GM13976 (cell line): ENCODE measurements around the gene DPP6.
"Not testable (repeated sequence)": the region's sequence is repeated elsewhere in the genome, so short reads cannot be mapped to it uniquely, and the experiment has no call there.

Experiments
- DNase-seq: peaks from one replicate; pipeline ENCODE4 v3.0.0; 2012; ENCODE audit warnings: low spot score
- CTCF ChIP-seq: IDR thresholded peaks from 2 replicates; pipeline ENCODE4 v1.5.1; 2012; ENCODE audit warnings: borderline replicate concordance, mild to moderate bottlenecking; ENCODE audit not compliant: insufficient read depth; ENCODE audit errors: extremely low read depth, missing control alignments, control extremely low read depth
- in situ Hi-C: fragments of 300-500 bp; cut with MboI; formaldehyde crosslinking; loops from one replicate; pipeline ENCODE4 v1.12.0; 2022; ENCODE audit warnings: low sequenced_read_pairs, mixed read lengths, inconsistent platforms; ENCODE audit not compliant: unreplicated experiment

Gene DPP6

DNA sequence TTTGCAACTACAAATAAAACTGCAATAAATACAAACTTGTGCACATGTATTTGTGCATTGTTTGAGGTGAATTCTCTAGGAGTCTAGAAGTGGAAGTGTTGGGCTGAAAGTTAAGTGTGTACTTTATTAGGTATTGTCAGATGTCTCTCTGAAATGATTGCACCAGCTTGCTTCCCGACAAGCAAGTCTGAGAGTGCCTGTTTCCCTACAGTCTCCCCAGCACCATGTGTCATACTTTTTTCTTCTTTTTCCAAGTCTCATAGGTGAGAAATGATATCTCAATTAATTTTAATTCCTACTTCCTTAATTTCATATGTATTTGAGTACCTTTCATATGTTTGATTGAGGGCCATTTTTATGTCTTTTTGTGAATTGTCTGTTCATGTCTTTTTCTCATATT lies 614.6 kb downstream of the DPP6 start:
- DNase-seq: no peak
- TF ChIP-seq CTCF: no peak
- in situ Hi-C loops: no loop called here

GRCh38 chr7:154672659-154673415 lies 620.6 kb downstream of the DPP6 start:
- DNase-seq: no peak
- in situ Hi-C loops: no loop called here
- TF ChIP-seq CTCF: no peak

GRCh38 chr7:154674191-154674590 lies 622.0 kb downstream of the DPP6 start:
- in situ Hi-C loops: no loop called here
- TF ChIP-seq CTCF: no peak
- DNase-seq: no peak

GRCh38 chr7:154675560-154675959 lies 623.4 kb downstream of the DPP6 start:
- no peak for DNase-seq
- TF ChIP-seq CTCF: no peak
- in situ Hi-C loops: no loop called here

DNA sequence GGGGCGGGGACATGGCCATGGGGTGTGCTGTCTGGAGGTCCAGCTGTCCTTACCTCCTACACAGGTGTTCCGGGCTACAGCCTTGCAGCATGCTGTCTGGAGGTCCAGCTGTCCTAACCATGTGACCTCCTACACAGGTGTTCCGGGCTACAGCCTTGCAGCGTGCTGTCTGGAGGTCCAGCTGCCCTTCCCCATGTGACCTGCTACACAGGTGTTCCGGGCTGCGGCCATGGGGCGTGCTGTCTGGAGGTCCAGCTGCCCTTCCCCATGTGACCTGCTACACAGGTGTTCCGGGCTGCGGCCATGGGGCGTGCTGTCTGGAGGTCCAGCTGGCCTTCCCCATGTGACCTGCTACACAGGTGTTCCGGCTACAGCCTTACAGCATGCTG lies 623.8 kb downstream of the DPP6 start:
- in situ Hi-C loops, DNase-seq: not testable (repeated sequence)

GRCh38 chr7:154676422-154677073 lies 624.4 kb downstream of the DPP6 start:
- TF ChIP-seq CTCF: no peak
- no peak for DNase-seq
- in situ Hi-C loops: no loop called here

GRCh38 chr7:154677454-154677853 lies 625.3 kb downstream of the DPP6 start:
- TF ChIP-seq CTCF: no peak
- in situ Hi-C loops: no loop called here
- DNase-seq: no peak

- DNase-seq, in situ Hi-C loops: not testable (repeated sequence)
Observed at GRCh38 chr7:154678001-154678550, 625.9 kb downstream of the DPP6 start.
